ENCODE results near the gene SPSB2.
"Not testable (repeated sequence)": the region's sequence is repeated elsewhere in the genome, so short reads cannot be mapped to it uniquely, and the experiment has no call there.

Gene SPSB2

GRCh38 chr12:6915789-6916285 lies 42.7 kb upstream of the SPSB2 start:
- H3K27ac ChIP-seq: no peak overlapping the region
- TF ChIP-seq CTCF (conservative IDR thresholded peaks at IDR 0.05): no peak
- TF ChIP-seq ZFX (IDR thresholded peaks at IDR 0.05): no peak

- no peak overlapping the region for H3K27ac ChIP-seq
Observed at GRCh38 chr12:6914947-6915788, 42.1 kb upstream of the SPSB2 start.

DNA sequence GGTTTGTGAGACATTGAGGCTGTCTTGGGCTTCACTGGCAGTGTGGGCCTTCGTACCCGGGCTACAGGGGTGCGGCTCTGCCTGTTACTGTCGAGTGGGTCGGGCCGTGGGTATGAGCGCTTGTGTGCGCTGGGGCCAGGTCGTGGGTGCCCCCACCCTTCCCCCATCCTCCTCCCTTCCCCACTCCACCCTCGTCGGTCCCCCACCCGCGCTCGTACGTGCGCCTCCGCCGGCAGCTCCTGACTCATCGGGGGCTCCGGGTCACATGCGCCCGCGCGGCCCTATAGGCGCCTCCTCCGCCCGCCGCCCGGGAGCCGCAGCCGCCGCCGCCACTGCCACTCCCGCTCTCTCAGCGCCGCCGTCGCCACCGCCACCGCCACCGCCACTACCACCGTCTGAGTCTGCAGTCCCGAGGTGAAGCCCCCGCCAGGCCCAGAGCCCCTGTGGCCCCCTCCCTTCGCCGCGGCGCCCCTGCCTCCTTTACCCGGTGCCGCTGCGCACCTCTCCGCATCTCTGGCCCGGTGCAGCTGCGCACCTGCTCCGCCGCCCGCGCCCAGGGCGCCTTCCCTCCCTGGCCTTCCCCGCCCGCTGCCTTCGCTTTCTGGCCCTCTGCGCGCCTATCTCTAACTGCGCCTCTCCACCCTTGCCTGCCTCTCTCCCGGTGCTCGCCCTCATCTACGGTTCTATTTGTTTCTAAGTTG lies 41.3 kb upstream of the SPSB2 start, which contains the start of gene ENO2:
Gene ENO2, plus strand, starts transcription at position 335 of the 701 bp plus-strand sequence. CDS start 1,253 bp downstream, outside the sequence.
- no peak for TF ChIP-seq CTCF (conservative IDR thresholded peaks at IDR 0.05)
- TF ChIP-seq ZFX (IDR thresholded peaks at IDR 0.05): no peak
- H3K27ac ChIP-seq: no peak within 1 kb of the TSS

More at GRCh38 chr12:6914947-6915788, 42.1 kb upstream of the SPSB2 start:
- TF ChIP-seq ZFX (IDR thresholded peaks at IDR 0.05) (no peak), CTCF (conservative IDR thresholded peaks at IDR 0.05) (no peak)

GRCh38 chr12:6912164-6912935 lies 39.2 kb upstream of the SPSB2 start:
- TF ChIP-seq CTCF (conservative IDR thresholded peaks at IDR 0.05): no peak
- TF ChIP-seq ZFX (IDR thresholded peaks at IDR 0.05): no peak
- no peak overlapping the region for H3K27ac ChIP-seq

GRCh38 chr12:6909421-6910145 lies 36.5 kb upstream of the SPSB2 start:
- H3K27ac ChIP-seq: no peak overlapping the region
- no peak for TF ChIP-seq CTCF (conservative IDR thresholded peaks at IDR 0.05)
- TF ChIP-seq ZFX (IDR thresholded peaks at IDR 0.05): no peak

GRCh38 chr12:6908141-6908540 lies 35.0 kb upstream of the SPSB2 start:
- H3K27ac ChIP-seq: not testable (repeated sequence)

Measured in C4-2B (cell line).